Measurements from ENCODE around the gene USH1G.
"Not testable (repeated sequence)": the region's sequence is repeated elsewhere in the genome, so short reads cannot be mapped to it uniquely, and the experiment has no call there.

Gene USH1G

GRCh38 chr17:74873037-74873873 lies 49.8 kb downstream of the USH1G start:
- peak; percentile 99 for DNase-seq

- DNase-seq, result no peak
Measured at GRCh38 chr17:74872313-74873036, 50.6 kb downstream of the USH1G start, which contains the start of gene FDXR. Gene FDXR (minus strand): TSS chr17:74872994. CDS start chr17:74872944, 50 bp downstream.

- no peak for DNase-seq
Measured at GRCh38 chr17:74871356-74872076, 51.5 kb downstream of the USH1G start.

GRCh38 chr17:74870512-74870911 lies 52.5 kb downstream of the USH1G start:
- no peak for DNase-seq

DNA sequence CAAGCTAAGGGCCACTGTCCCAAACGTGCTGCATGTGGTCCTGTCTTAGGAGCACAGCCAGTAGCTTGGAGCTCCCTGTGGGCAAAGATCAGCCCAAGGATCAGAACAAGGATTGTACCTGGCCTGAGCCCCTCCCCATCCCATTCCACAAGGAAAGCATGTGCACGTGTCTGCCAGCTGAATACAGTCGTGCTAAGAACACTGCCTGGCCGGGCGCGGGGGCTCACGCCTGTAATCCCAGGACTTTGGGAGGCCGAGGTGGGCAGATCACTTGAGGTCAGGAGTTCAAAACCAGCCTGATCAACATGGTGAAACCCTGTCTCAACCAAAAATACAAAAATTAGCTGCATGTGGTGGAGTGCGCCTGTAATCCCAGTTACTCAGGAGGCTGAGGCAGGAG lies 53.0 kb downstream of the USH1G start:
- DNase-seq, result not testable (repeated sequence)

- no peak for DNase-seq
Measured at GRCh38 chr17:74868908-74869255, 54.2 kb downstream of the USH1G start.

DNA sequence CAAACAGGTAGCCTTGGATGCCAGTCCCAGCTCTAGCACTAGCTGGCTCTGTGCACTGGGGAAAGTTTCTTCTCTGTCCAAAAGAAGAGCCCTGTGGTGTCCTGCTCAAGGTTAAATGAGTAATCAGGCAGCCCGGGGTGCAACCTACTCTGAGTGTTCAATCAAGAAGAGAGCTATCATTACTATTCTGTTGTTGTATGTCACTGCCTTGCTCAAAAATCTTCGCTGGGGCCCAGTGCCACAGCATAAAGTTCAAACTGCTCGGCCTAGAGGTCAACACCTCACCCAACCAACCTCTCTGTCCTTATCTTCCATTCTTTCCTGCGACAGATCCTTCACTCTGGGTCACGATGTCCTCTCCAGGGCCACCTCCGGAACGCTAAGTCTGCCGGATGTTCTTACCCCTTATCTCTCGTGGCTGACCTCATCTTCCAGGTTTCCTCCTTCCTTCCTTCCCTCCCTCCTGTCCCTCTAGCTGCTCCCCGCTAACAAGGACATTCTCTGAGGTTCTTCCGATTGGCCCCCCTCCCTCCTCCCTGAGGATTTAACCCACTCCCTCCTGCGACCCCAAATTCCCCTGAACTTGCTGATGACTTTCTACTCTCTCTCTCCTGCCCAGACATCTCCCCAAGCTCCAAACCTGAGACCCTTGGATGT lies 54.7 kb downstream of the USH1G start:
- no peak for DNase-seq

GRCh38 chr17:74866198-74866835 lies 56.7 kb downstream of the USH1G start:
- no peak for DNase-seq
